H1 (cell line): ENCODE data around the gene PLB1. TPM values are rescaled to one million over a fixed set of nuclear protein-coding genes. Genes with fewer than 3 reads are reported as not detected.

Source experiments
- CTCF ChIA-PET: fragments of 300-600 bp; sonication (Branson Sonifier 250); formaldehyde crosslinking; loops from one replicate; lab custom pipeline; 2021; ENCODE audit not compliant: partially characterized antibody; lab: Charles Lee
- POLR2A ChIA-PET: fragments of 300-600 bp; sonication (Branson Sonifier 250); formaldehyde crosslinking; loops from one replicate; lab custom pipeline; 2021; ENCODE audit warnings: inconsistent platforms; ENCODE audit not compliant: partially characterized antibody; lab: Charles Lee
- DNase-seq, 2 experiments: peaks; one replicate each; pipeline versions ENCODE4 v3.0.0 to v3.0.0-alpha.2; 2010 to 2022; ENCODE audit warnings: low spot score in 2 of 2, low read depth in 1 of 2, mixed read lengths in 1 of 2
- FAIRE-seq: peaks from 2 replicates; lab custom pipeline; 2011; peaks lifted over from hg19 to GRCh38; lab: Jason Lieb, UNC
- H2AFZ ChIP-seq: 2 replicates; pipeline ENCODE4 v1.8.1; 2012; ENCODE audit warnings: low read length, inconsistent platforms
- H2AK5ac ChIP-seq: 2 replicates; pipeline ENCODE4 v1.6.1; 2013; ENCODE audit warnings: low read depth, low read length
- H2BK120ac ChIP-seq: replicated peaks from 2 replicates; pipeline ENCODE3; 2013; ENCODE audit warnings: low read depth, low read length, inconsistent platforms
- H2BK12ac ChIP-seq: 2 replicates; pipeline ENCODE4 v1.6.1; 2013; ENCODE audit warnings: low read depth, low read length
- H2BK15ac ChIP-seq: 2 replicates; pipeline ENCODE4 v1.6.1; 2013; ENCODE audit warnings: low read length
- H2BK20ac ChIP-seq: 2 replicates; pipeline ENCODE4 v1.6.1; 2013; ENCODE audit warnings: low read length
- H2BK5ac ChIP-seq: 2 replicates; pipeline ENCODE4 v1.6.1; 2013; ENCODE audit warnings: low read depth, low read length
- H3K14ac ChIP-seq: 2 replicates; pipeline ENCODE4 v1.6.1; 2013; ENCODE audit warnings: inconsistent platforms; ENCODE audit not compliant: insufficient read length
- H3K18ac ChIP-seq: 2 replicates; pipeline ENCODE4 v1.6.1; 2013; ENCODE audit warnings: low read length; ENCODE audit errors: extremely low read depth
- H3K23ac ChIP-seq: 2 replicates; pipeline ENCODE4 v1.6.1; 2013; ENCODE audit warnings: inconsistent platforms; ENCODE audit not compliant: insufficient read length
- H3K23me2 ChIP-seq: 2 replicates; pipeline ENCODE4 v1.6.1; 2013; ENCODE audit warnings: low read depth, low read length
- H3K27ac ChIP-seq: 2 replicates; pipeline ENCODE4 v1.6.1; 2011; ENCODE audit warnings: low read depth, low read length, inconsistent platforms
- H3K27me3 ChIP-seq, 4 experiments: replicated peaks in 1 of 4; 1 replicate in 1 of 4; 2 replicates in 3 of 4; pipeline versions ENCODE4 v1.6.1 to v1.8.1; 2011 to 2013; ENCODE audit warnings: low read length in 3 of 4, mild to moderate bottlenecking in 3 of 4, inconsistent platforms in 2 of 4, mixed read lengths in 2 of 4, moderate library complexity in 1 of 4; ENCODE audit not compliant: control insufficient read depth in 3 of 4, insufficient read depth in 3 of 4; ENCODE audit errors: extremely low read depth in 1 of 4
- H3K36me3 ChIP-seq, 4 experiments: 2 replicates each; pipeline versions ENCODE4 v1.6.1 to v1.8.1; 2011 to 2013; ENCODE audit warnings: mild to moderate bottlenecking in 4 of 4, low read length in 3 of 4, moderate library complexity in 2 of 4, control low read depth in 1 of 4, inconsistent platforms in 1 of 4; ENCODE audit not compliant: insufficient read depth in 4 of 4, control insufficient read depth in 2 of 4
- H3K4ac ChIP-seq: replicated peaks from 2 replicates; pipeline ENCODE3; 2013; ENCODE audit warnings: low read length, low read depth, mixed read lengths, inconsistent platforms; ENCODE audit not compliant: insufficient read length
- H3K4me1 ChIP-seq, 4 experiments: replicated peaks in 1 of 4; 1 replicate in 1 of 4; 2 replicates in 3 of 4; pipeline versions ENCODE4 v1.6.1 to v1.8.1; 2011 to 2013; ENCODE audit warnings: low read length in 3 of 4, inconsistent platforms in 2 of 4, mixed read lengths in 1 of 4; ENCODE audit not compliant: insufficient read depth in 4 of 4, control insufficient read depth in 3 of 4
- H3K4me2 ChIP-seq, 2 experiments: 2 replicates each; pipeline versions ENCODE4 v1.6.1 to v1.8.1; 2011 to 2013; ENCODE audit warnings: low read depth in 2 of 2, low read length in 2 of 2, control low read depth in 1 of 2, inconsistent platforms in 1 of 2, mild to moderate bottlenecking in 1 of 2; ENCODE audit not compliant: insufficient read depth in 1 of 2
- H3K4me3 ChIP-seq, 4 experiments: fragments of 200-600, 300-600 bp in 1 of 4; sonication (generic), shearing (Covaris generic), sonication (Bioruptor Twin) in 1 of 4; 2 replicates each; pipeline versions ENCODE4 v1.5.1 to v1.8.1; 2011 to 2016; ENCODE audit warnings: low read length in 4 of 4, low read depth in 3 of 4, control low read depth in 2 of 4, inconsistent platforms in 2 of 4, mild to moderate bottlenecking in 2 of 4, mixed read lengths in 1 of 4, moderate library complexity in 1 of 4; ENCODE audit not compliant: insufficient read depth in 2 of 4; ENCODE audit errors: extremely low read depth in 1 of 4
- H3K56ac ChIP-seq: replicated peaks from 2 replicates; pipeline ENCODE3; 2013; ENCODE audit warnings: low read depth, mild to moderate bottlenecking, mixed read lengths, low read length, inconsistent platforms; ENCODE audit not compliant: insufficient read length
- H3K79me1 ChIP-seq: 2 replicates; pipeline ENCODE4 v1.6.1; 2013; ENCODE audit warnings: low read depth, low read length, control low read depth
- H3K79me2 ChIP-seq, 2 experiments: 2 replicates each; pipeline versions ENCODE4 v1.6.1 to v1.8.1; 2012 to 2013; ENCODE audit warnings: low read length in 2 of 2, mild to moderate bottlenecking in 2 of 2, inconsistent platforms in 1 of 2; ENCODE audit not compliant: insufficient read depth in 2 of 2, control insufficient read depth in 1 of 2
- H3K9ac ChIP-seq, 4 experiments: replicated peaks in 1 of 4; 1 replicate in 1 of 4; 2 replicates in 3 of 4; pipeline versions ENCODE4 v1.6.1 to v1.8.1; 2011 to 2013; ENCODE audit warnings: low read depth in 3 of 4, low read length in 3 of 4, control low read depth in 2 of 4, mild to moderate bottlenecking in 2 of 4, moderate library complexity in 2 of 4, inconsistent platforms in 1 of 4; ENCODE audit errors: extremely low read depth in 1 of 4
- H3K9me3 ChIP-seq, 2 experiments: 2 replicates each; pipeline versions ENCODE4 v1.6.1 to v1.8.1; 2012 to 2013; ENCODE audit warnings: mild to moderate bottlenecking in 2 of 2, moderate library complexity in 2 of 2, control low read depth in 1 of 2, inconsistent platforms in 1 of 2, low read depth in 1 of 2, low read length in 1 of 2, mixed read lengths in 1 of 2; ENCODE audit not compliant: insufficient read depth in 2 of 2
- H4K20me1 ChIP-seq, 2 experiments: replicated peaks in 1 of 2; 2 replicates each; pipeline versions ENCODE3 to v1.8.1; 2011 to 2013; ENCODE audit warnings: inconsistent platforms in 2 of 2, low read length in 2 of 2, mild to moderate bottlenecking in 1 of 2; ENCODE audit not compliant: insufficient read depth in 2 of 2, control insufficient read depth in 1 of 2
- H4K5ac ChIP-seq: 2 replicates; pipeline ENCODE4 v1.6.1; 2013; ENCODE audit warnings: low read length, low read depth, mixed read lengths, inconsistent platforms; ENCODE audit not compliant: insufficient read length
- H4K8ac ChIP-seq: 2 replicates; pipeline ENCODE4 v1.8.0; 2013; ENCODE audit warnings: mild to moderate bottlenecking, moderate library complexity, low read length, inconsistent platforms; ENCODE audit not compliant: insufficient read depth; ENCODE audit errors: extremely low read depth
- H4K91ac ChIP-seq: replicated peaks from 2 replicates; pipeline ENCODE3; 2013; ENCODE audit warnings: low read length, mixed read lengths, inconsistent platforms; ENCODE audit not compliant: insufficient read length
- CBX8 ChIP-seq: fragments of 300-800, 300-1000 bp; sonication (generic); IDR thresholded peaks from 2 replicates; pipeline ENCODE4 v1.7.1; 2016; ENCODE audit warnings: low read depth, low read length, borderline replicate concordance
- CHD2 ChIP-seq: IDR thresholded peaks from 2 replicates; pipeline ENCODE4 v1.6.1; 2012; ENCODE audit warnings: low read length, improper control_type of control experiment
- EGR1 ChIP-seq: IDR thresholded peaks from 2 replicates; pipeline ENCODE4 v1.6.1; 2011; ENCODE audit warnings: low read depth, low read length, borderline replicate concordance
- FOSL1 ChIP-seq: IDR thresholded peaks from 2 replicates; pipeline ENCODE4 v1.6.1; 2011; ENCODE audit warnings: mild to moderate bottlenecking, low read depth, low read length, moderate library complexity; ENCODE audit not compliant: insufficient read depth
- KDM5A ChIP-seq: fragments of 200-600 bp; IDR thresholded peaks from 2 replicates; pipeline ENCODE4 v1.7.1; 2012; ENCODE audit warnings: mild to moderate bottlenecking, low read length, inconsistent platforms, mixed read lengths
- NRF1 ChIP-seq: IDR thresholded peaks from 2 replicates; pipeline ENCODE4 v1.6.1; 2011; ENCODE audit warnings: mild to moderate bottlenecking, low read depth, low read length, improper control_type of control experiment
- PHF8 ChIP-seq: fragments of 200-600 bp; sonication (generic); conservative IDR thresholded peaks from 2 replicates; pipeline ENCODE4 v1.7.1; 2012; ENCODE audit warnings: low read depth, mild to moderate bottlenecking, inconsistent platforms, low read length, moderate library complexity
- POLR2A ChIP-seq, 2 experiments: IDR thresholded peaks; 1 replicate in 1 of 2; 2 replicates in 1 of 2; pipeline ENCODE4 v1.6.1; 2011; ENCODE audit warnings: low read depth in 2 of 2, low read length in 2 of 2, mild to moderate bottlenecking in 2 of 2; ENCODE audit errors: control extremely low read depth in 1 of 2
- POU5F1 ChIP-seq: IDR thresholded peaks from 2 replicates; pipeline ENCODE4 v1.6.1; 2011; ENCODE audit warnings: low read depth, mild to moderate bottlenecking, low read length, moderate library complexity
- RAD21 ChIP-seq, 2 experiments: IDR thresholded peaks in 1 of 2; conservative IDR thresholded peaks in 1 of 2; 2 replicates each; pipeline ENCODE4 v1.6.1; 2011; ENCODE audit warnings: low read depth in 2 of 2, low read length in 2 of 2, improper control_type of control experiment in 1 of 2, inconsistent platforms in 1 of 2, mild to moderate bottlenecking in 1 of 2, moderate library complexity in 1 of 2
- RFX5 ChIP-seq: IDR thresholded peaks from 2 replicates; pipeline ENCODE4 v1.6.1; 2011; ENCODE audit warnings: low read depth, low read length, improper control_type of control experiment, borderline replicate concordance
- TAF1 ChIP-seq: IDR thresholded peaks from 2 replicates; pipeline ENCODE4 v1.6.1; 2011; ENCODE audit warnings: mild to moderate bottlenecking, low read depth, low read length
- TEAD4 ChIP-seq: IDR thresholded peaks from 2 replicates; pipeline ENCODE4 v1.6.1; 2012; ENCODE audit warnings: low read depth, low read length, inconsistent platforms, mixed read lengths
- WGBS, 2 experiments: shearing (Covaris generic) in 1 of 2; methylation state at CpG; one replicate each; pipeline versions ENCODE4 v1.1.6 to v1.1.7; 2013 to 2015; ENCODE audit warnings: low lambda C conversion rate in 2 of 2, mixed read lengths in 2 of 2, inconsistent platforms in 1 of 2, low coverage in 1 of 2, missing lambda C conversion rate in 1 of 2; ENCODE audit not compliant: insufficient replicate concordance in 2 of 2, insufficient coverage in 1 of 2, insufficient read length in 1 of 2; ENCODE audit errors: extremely low coverage in 1 of 2, missing lambda C conversion rate in 1 of 2; 5-methylcytosine and 5-hydroxymethylcytosine counted together
- polyA plus RNA-seq, 7 experiments: library from polyadenylated mRNA; depleted of rRNA in 3 of 7; stranded (reverse) in 5 of 7; unstranded in 2 of 7; fragments of >200 nt in 5 of 7; fragments of 200-250 nt in 2 of 7; gene quantifications; 1 replicate in 5 of 7; 2 replicates in 1 of 7; 4 replicates in 1 of 7; pipeline versions ENCODE4 v1.2.1 to v1.2.3, GENCODE V29; 2011 to 2013; ENCODE audit warnings: missing spikeins in 2 of 7, mixed read lengths in 2 of 7
- total RNA-seq: library from RNA; stranded (reverse); fragmentation: NEBNext Ultra II Directional; extraction: Animal tissue kit (Norgen Biotek cat#: 25700); gene quantifications from 2 replicates; pipeline ENCODE4 v1.2.1, GENCODE V29; 2021
- TF ChIP-seq, protein P1 (sequence below): IDR thresholded peaks from 2 replicates; pipeline ENCODE4 v1.6.1; 2011; ENCODE audit warnings: low read depth, mild to moderate bottlenecking, low read length; ENCODE audit not compliant: insufficient read depth

PLB1 gene
- total and polyA plus RNA-seq, 2 of the 8 experiments (the other 6 are each of a cell fraction or from before 2014, with no cell fraction given), result 0.20 to 0.36 TPM

DNA sequence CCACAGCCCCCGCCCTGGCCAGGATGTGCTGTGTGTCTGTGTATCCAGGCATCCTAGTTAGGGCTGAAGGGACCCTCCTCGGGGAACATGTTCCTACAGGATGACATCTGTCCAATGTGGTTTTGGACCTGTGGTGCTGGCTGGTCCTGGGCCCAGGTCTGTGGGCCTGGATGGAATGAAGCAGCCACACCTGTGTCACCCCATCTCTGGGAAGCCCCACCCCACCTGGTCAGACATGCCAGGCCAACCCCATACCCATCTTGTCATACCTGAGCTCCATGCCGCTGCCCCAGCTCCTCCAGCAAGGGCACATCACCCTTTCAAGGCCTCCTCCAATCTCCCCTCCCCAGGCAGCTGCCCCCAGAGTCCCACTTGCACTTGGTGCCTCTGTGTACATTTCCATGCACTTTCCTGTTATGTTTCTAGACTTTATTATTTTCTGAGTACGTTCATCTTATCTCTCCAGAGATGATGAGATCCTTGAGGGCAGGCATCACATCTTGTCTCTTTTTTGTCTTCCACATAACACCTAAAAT, 24.1 kb upstream of the PLB1 start:
- H3K18ac ChIP-seq, result no peak overlapping the region
- no peak overlapping the region for H2BK12ac ChIP-seq
- no peak overlapping the region for H3K4me3 ChIP-seq
- H3K27ac ChIP-seq, result no peak overlapping the region
- no peak overlapping the region for H3K4ac ChIP-seq
- no peak overlapping the region for H3K9ac ChIP-seq
- no peak overlapping the region for H4K8ac ChIP-seq
- no peak overlapping the region for H2AFZ ChIP-seq
- H3K36me3 ChIP-seq, result no peaks in the 10 kb centered on the region
- no peak overlapping the region for H2BK20ac ChIP-seq
- no peak overlapping the region for H3K4me2 ChIP-seq
- H3K9me3 ChIP-seq, result no peaks in the 10 kb centered on the region; a peak in 1 of 4 replicates
- H3K56ac ChIP-seq, result no peak overlapping the region
- FAIRE-seq (no peak), DNase-seq (no peak)
- H3K27me3 ChIP-seq, result peaks cover 0 to 4% (median 0%) of the 10 kb centered on the region in 4 experiments; a peak in 1 of 7 replicates
- no peak overlapping the region for H2AK5ac ChIP-seq
- no peak overlapping the region for H3K14ac ChIP-seq
- POLR2A ChIA-PET, result no interaction called here
- no peak overlapping the region for H4K91ac ChIP-seq
- 98% methylated on average over 4 of the region's 4 CpGs; no CpG with 5 or more reads in 1 of the 2 experiments for WGBS, 2 experiments
- H3K79me1 ChIP-seq, result no peaks in the 10 kb centered on the region
- H3K4me1 ChIP-seq, result no peaks in the 10 kb centered on the region; a peak in 1 of 7 replicates
- no peaks in the 10 kb centered on the region for H4K20me1 ChIP-seq
- H3K79me2 ChIP-seq, result no peaks in the 10 kb centered on the region
- H2BK120ac ChIP-seq, result no peak overlapping the region
- H2BK5ac ChIP-seq, result no peak overlapping the region
- H3K23me2 ChIP-seq, result no peaks in the 10 kb centered on the region
- CTCF ChIA-PET, result interaction anchor here (0.6 to 1.4 kb wide), 2 partner anchors 17 to 657 kb away, joined by 3 read pairs; no protein-coding TSS in a partner anchor
- H4K5ac ChIP-seq, result no peak overlapping the region
- H2BK15ac ChIP-seq, result no peak overlapping the region
- no peak overlapping the region for H3K23ac ChIP-seq
- TF ChIP-seq NRF1, result no peak
- no peak for TF ChIP-seq TEAD4
- no peak for TF ChIP-seq RFX5
- no peak for TF ChIP-seq CBX8
- TF ChIP-seq FOSL1, result no peak
- no peak for TF ChIP-seq CHD2
- TF ChIP-seq POU5F1, result no peak
- no peak for TF ChIP-seq RAD21 (IDR thresholded peaks at IDR 0.05 in 1 of 2, conservative IDR thresholded peaks at IDR 0.05 in 1 of 2; ENCODE audit: low read depth in 2 of 2, low read length in 2 of 2)
- no peak for TF ChIP-seq PHF8
- TF ChIP-seq KDM5A, result no peak
- no peak for TF ChIP-seq TAF1
- no peak for TF ChIP-seq POLR2A (IDR thresholded peaks at IDR 0.05; ENCODE audit: control extremely low read depth in 1 of 2, low read depth in 2 of 2, low read length in 2 of 2)
- TF ChIP-seq, protein P1, sequence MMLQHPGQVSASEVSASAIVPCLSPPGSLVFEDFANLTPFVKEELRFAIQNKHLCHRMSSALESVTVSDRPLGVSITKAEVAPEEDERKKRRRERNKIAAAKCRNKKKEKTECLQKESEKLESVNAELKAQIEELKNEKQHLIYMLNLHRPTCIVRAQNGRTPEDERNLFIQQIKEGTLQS, result no peak
- TF ChIP-seq EGR1, result no peak
